ENCODE results near the gene TRAPPC3. TPM values are rescaled to one million over a fixed set of nuclear protein-coding genes. Genes with fewer than 3 reads are reported as not detected.

Gene TRAPPC3
- total RNA-seq, 2 donors from 2014 or later = 45.7 to 71.5 TPM

Small RNA genes within 50 kb of the gene (small RNA-seq; reads per million reads assigned to genes)
- not detected for gene RN7SL131P

Other genes with a start within 250 kb of the TRAPPC3 start
- gene AGO3, start 218.4 kb downstream of the TRAPPC3 start, total RNA-seq = 10 to 100 TPM; 10.9 to 12.2 TPM
- gene TEKT2, start 65.4 kb downstream of the TRAPPC3 start, total RNA-seq = 1 to 10 TPM; 1.3 to 1.6 TPM
- gene ADPRS, start 60.6 kb downstream of the TRAPPC3 start, total RNA-seq = 10 to 100 TPM; 16.2 to 25.2 TPM
- 1 to 10 TPM; 1.3 to 1.6 TPM for gene COL8A2, start 24.3 kb downstream of the TRAPPC3 start, total RNA-seq
- gene MAP7D1, start 6.7 kb upstream of the TRAPPC3 start, total RNA-seq = 10 to 100 TPM; 32.9 to 97.2 TPM
- gene THRAP3, start 75.0 kb upstream of the TRAPPC3 start, total RNA-seq = 10 to 100 TPM; 27.4 to 32.2 TPM
- under 1 TPM; 0.33 to 0.52 TPM for gene SH3D21, start 156.9 kb upstream of the TRAPPC3 start, total RNA-seq
- gene EVA1B, start 174.2 kb upstream of the TRAPPC3 start, total RNA-seq = 10 to 100 TPM; 32.2 to 32.3 TPM
- gene STK40, start 236.4 kb upstream of the TRAPPC3 start, total RNA-seq = 10 to 100 TPM; 25.2 to 30.3 TPM
- 10 to 100 TPM; 12.2 to 21.8 TPM for gene LSM10, start 248.4 kb upstream of the TRAPPC3 start, total RNA-seq

Measured in body of pancreas (tissue), 2 donors.